SK-N-SH treated with all-trans-retinoic acid at 6 μM for 48 hours (cell line): ENCODE data around the gene THAP6.
"Not testable (repeated sequence)": the region's sequence is repeated elsewhere in the genome, so short reads cannot be mapped to it uniquely, and the experiment has no call there.

ENCODE experiments used
- CSDC2 ChIP-seq: fragments of 250-450 bp; sonication (Bioruptor Pico); IDR thresholded peaks from 2 replicates; pipeline ENCODE4 v1.5.0; 2020; ENCODE audit warnings: mild to moderate bottlenecking, moderate library complexity
- ESRRG ChIP-seq: fragments of 250-450 bp; sonication (Bioruptor Pico); IDR thresholded peaks from 2 replicates; pipeline ENCODE4 v1.6.1; 2021; ENCODE audit warnings: mild to moderate bottlenecking
- POU6F1 ChIP-seq: fragments of 250-450 bp; sonication (Bioruptor Pico); IDR thresholded peaks from 2 replicates; pipeline ENCODE4 v1.8.0; 2021; ENCODE audit warnings: low read depth, mild to moderate bottlenecking, moderate library complexity, borderline replicate concordance
- RARB ChIP-seq: fragments of 250-450 bp; sonication (Bioruptor Pico); IDR thresholded peaks from 2 replicates; pipeline ENCODE4 v1.8.0; 2021; ENCODE audit warnings: mild to moderate bottlenecking, moderate library complexity
- TCF4 ChIP-seq: fragments of 250-450 bp; sonication (Bioruptor Pico); IDR thresholded peaks from 2 replicates; pipeline ENCODE4 v1.8.0; 2021; ENCODE audit warnings: mild to moderate bottlenecking, moderate library complexity, borderline replicate concordance
- TOX ChIP-seq: fragments of 250-450 bp; sonication (Bioruptor Pico); IDR thresholded peaks from 2 replicates; pipeline ENCODE4 v1.8.0; 2021; ENCODE audit warnings: mild to moderate bottlenecking, moderate library complexity, borderline replicate concordance
- TSHZ2 ChIP-seq: fragments of 250-450 bp; sonication (Bioruptor Pico); IDR thresholded peaks from 2 replicates; pipeline ENCODE4 v1.5.0; 2020; ENCODE audit warnings: mild to moderate bottlenecking, moderate library complexity
- ZC3H10 ChIP-seq: fragments of 250-450 bp; sonication (Bioruptor Pico); IDR thresholded peaks from 2 replicates; pipeline ENCODE4 v1.5.1; 2021; ENCODE audit warnings: mild to moderate bottlenecking, moderate library complexity
- ZFP3 ChIP-seq: fragments of 250-450 bp; sonication (Bioruptor Pico); IDR thresholded peaks from 2 replicates; pipeline ENCODE4 v1.5.0; 2020; ENCODE audit warnings: mild to moderate bottlenecking, moderate library complexity
- ZFP30 ChIP-seq: fragments of 450-650 bp; formaldehyde crosslinking; IDR thresholded peaks from 2 replicates; pipeline ENCODE4 v1.5.0; 2022; ENCODE audit warnings: mild to moderate bottlenecking, moderate library complexity
- TF ChIP-seq, protein P1 (sequence below): fragments of 250-450 bp; sonication (Bioruptor Pico); IDR thresholded peaks from 2 replicates; pipeline ENCODE4 v1.8.0; 2020; ENCODE audit warnings: mild to moderate bottlenecking, moderate library complexity, borderline replicate concordance
- TF ChIP-seq, protein P2 (sequence below): fragments of 250-450 bp; sonication (Bioruptor Pico); IDR thresholded peaks from 2 replicates; pipeline ENCODE4 v1.5.1; 2020; ENCODE audit warnings: low read depth, mild to moderate bottlenecking, moderate library complexity

DNA sequence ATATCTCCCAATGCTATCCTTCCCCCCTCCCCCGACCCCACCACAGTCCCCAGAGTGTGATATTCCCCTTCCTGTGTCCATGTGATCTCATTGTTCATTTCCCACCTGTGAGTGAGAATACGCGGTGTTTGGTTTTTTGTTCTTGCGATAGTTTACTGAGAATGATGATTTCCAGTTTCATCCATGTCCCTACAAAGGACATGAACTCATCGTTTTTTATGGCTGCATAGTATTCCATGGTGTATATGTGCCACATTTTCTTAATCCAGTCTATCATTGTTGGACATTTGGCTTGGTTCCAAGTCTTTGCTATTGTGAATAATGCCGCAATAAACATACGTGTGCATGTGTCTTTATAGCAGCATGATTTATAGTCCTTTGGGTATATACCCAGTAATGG is 5.2 kb downstream of the THAP6 start:
- TF ChIP-seq ZFP30 (CRISPR knock-in tag); TSHZ2 (CRISPR knock-in tag); ESRRG (CRISPR knock-in tag); ZFP3 (CRISPR knock-in tag); CSDC2 (CRISPR knock-in tag); TCF4 (CRISPR knock-in tag); RARB; POU6F1; TOX (CRISPR knock-in tag); ZC3H10: not testable (repeated sequence)
- TF ChIP-seq, protein P1, sequence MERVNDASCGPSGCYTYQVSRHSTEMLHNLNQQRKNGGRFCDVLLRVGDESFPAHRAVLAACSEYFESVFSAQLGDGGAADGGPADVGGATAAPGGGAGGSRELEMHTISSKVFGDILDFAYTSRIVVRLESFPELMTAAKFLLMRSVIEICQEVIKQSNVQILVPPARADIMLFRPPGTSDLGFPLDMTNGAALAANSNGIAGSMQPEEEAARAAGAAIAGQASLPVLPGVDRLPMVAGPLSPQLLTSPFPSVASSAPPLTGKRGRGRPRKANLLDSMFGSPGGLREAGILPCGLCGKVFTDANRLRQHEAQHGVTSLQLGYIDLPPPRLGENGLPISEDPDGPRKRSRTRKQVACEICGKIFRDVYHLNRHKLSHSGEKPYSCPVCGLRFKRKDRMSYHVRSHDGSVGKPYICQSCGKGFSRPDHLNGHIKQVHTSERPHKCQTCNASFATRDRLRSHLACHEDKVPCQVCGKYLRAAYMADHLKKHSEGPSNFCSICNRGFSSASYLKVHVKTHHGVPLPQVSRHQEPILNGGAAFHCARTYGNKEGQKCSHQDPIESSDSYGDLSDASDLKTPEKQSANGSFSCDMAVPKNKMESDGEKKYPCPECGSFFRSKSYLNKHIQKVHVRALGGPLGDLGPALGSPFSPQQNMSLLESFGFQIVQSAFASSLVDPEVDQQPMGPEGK (CRISPR knock-in tag): not testable (repeated sequence)
- TF ChIP-seq, protein P2, sequence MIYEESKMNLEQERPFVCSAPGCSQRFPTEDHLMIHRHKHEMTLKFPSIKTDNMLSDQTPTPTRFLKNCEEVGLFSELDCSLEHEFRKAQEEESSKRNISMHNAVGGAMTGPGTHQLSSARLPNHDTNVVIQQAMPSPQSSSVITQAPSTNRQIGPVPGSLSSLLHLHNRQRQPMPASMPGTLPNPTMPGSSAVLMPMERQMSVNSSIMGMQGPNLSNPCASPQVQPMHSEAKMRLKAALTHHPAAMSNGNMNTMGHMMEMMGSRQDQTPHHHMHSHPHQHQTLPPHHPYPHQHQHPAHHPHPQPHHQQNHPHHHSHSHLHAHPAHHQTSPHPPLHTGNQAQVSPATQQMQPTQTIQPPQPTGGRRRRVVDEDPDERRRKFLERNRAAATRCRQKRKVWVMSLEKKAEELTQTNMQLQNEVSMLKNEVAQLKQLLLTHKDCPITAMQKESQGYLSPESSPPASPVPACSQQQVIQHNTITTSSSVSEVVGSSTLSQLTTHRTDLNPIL (CRISPR knock-in tag): not testable (repeated sequence)
